Panc1 (cell line): ENCODE results near the gene IFNA5. TPM values are rescaled to one million over a fixed set of nuclear protein-coding genes. Genes with fewer than 3 reads are reported as not detected.
A peak's percentile ranks its signal among the peaks of the same experiment; 100 is the strongest.

Source experiments
- ATAC-seq: fragments of 200-7000 bp; cut with Tn5 transposase; 2 replicates; pipeline ENCODE4 v1.9.1; 2020; ENCODE audit warnings: mild to moderate bottlenecking, moderate library complexity
- BruUV-seq: library from RNA; stranded (reverse); fragments of 400-500 nt; replicated peaks from 2 replicates; lab custom pipeline; 2021; lab: Mats Ljungman, UMichigan
- CTCF ChIA-PET: fragments of 300-600 bp; sonication (Branson Sonifier 250); formaldehyde crosslinking; loops from one replicate; lab custom pipeline; 2022; ENCODE audit warnings: antibody characterized with exemption; lab: Charles Lee
- POLR2A ChIA-PET: fragments of 300-600 bp; sonication (Branson Sonifier 250); formaldehyde crosslinking; loops from one replicate; lab custom pipeline; 2022; ENCODE audit warnings: antibody characterized with exemption; lab: Charles Lee
- DNase-seq: peaks from one replicate; pipeline ENCODE4 v3.0.0-alpha.2; 2010; ENCODE audit warnings: low read depth, low spot score
- H3K27ac ChIP-seq: 2 replicates; pipeline ENCODE4 v1.5.1; 2011; ENCODE audit warnings: mild to moderate bottlenecking, low read length, inconsistent platforms
- H3K27me3 ChIP-seq: fragments of 200-500 bp; sonication (Bioruptor generic); 2 replicates; pipeline ENCODE4 v1.6.0; 2014; ENCODE audit warnings: low read length, inconsistent platforms; ENCODE audit not compliant: control insufficient read depth, insufficient read depth
- H3K36me3 ChIP-seq: fragments of 200-500 bp; sonication (Bioruptor generic); 2 replicates; pipeline ENCODE4 v1.5.1; 2014; ENCODE audit warnings: inconsistent platforms, mild to moderate bottlenecking, low read length, moderate library complexity; ENCODE audit not compliant: control insufficient read depth, insufficient read depth
- H3K4me1 ChIP-seq: 2 replicates; pipeline ENCODE4 v1.5.1; 2011; ENCODE audit warnings: inconsistent platforms, mild to moderate bottlenecking, low read length, moderate library complexity; ENCODE audit not compliant: control insufficient read depth, insufficient read depth
- H3K4me3 ChIP-seq, 2 experiments: 2 replicates each; pipeline ENCODE4 v1.5.1; 2011 to 2012; ENCODE audit warnings: low read depth in 2 of 2, low read length in 2 of 2, mild to moderate bottlenecking in 2 of 2, inconsistent platforms in 1 of 2, moderate library complexity in 1 of 2
- H3K9me3 ChIP-seq: fragments of 200-500 bp; sonication (Bioruptor generic); 2 replicates; pipeline ENCODE4 v1.5.1; 2014; ENCODE audit warnings: low read depth, mild to moderate bottlenecking, inconsistent platforms, low read length, moderate library complexity; ENCODE audit not compliant: control insufficient read depth, insufficient read depth
- POLR2AphosphoS5 ChIP-seq: IDR thresholded peaks from 2 replicates; pipeline ENCODE4 v1.6.1; 2012; ENCODE audit warnings: mild to moderate bottlenecking, low read depth, low read length, moderate library complexity
- SIN3A ChIP-seq: IDR thresholded peaks from 2 replicates; pipeline ENCODE4 v1.6.1; 2012; ENCODE audit warnings: low read depth, mild to moderate bottlenecking, low read length, moderate library complexity, borderline replicate concordance; ENCODE audit not compliant: insufficient read depth
- TCF7L2 ChIP-seq: IDR thresholded peaks from 2 replicates; pipeline ENCODE4 v1.6.1; 2011; ENCODE audit warnings: mild to moderate bottlenecking, low read depth, low read length, inconsistent platforms
- in situ Hi-C: cut with HindIII; loops from 2 replicates; pipeline ENCODE4 v1.10.0; 2016; ENCODE audit warnings: low sequenced_read_pairs, low pct_unique_long_range_greater_than_20kb
- intact Hi-C: fragments of 100-400 bp; cut with micrococcal nuclease; formaldehyde crosslinking; loops from one replicate; pipeline ENCODE4 v1.10.0; 2022; ENCODE audit not compliant: unreplicated experiment
- total RNA-seq: library from RNA; stranded (reverse); gene quantifications from one replicate; pipeline ENCODE4 v1.2.1, GENCODE V29; 2021; ENCODE audit not compliant: unreplicated experiment
- TF ChIP-seq, protein P1 (sequence below): fragments of 450-650 bp; IDR thresholded peaks from 2 replicates; pipeline ENCODE4 v1.5.1; 2017; ENCODE audit warnings: mild to moderate bottlenecking
- TF ChIP-seq, protein P2 (sequence below), 2 experiments: IDR thresholded peaks; 2 replicates each; pipeline ENCODE4 v1.6.1; 2011 to 2012; ENCODE audit warnings: low read depth in 2 of 2, control low read depth in 1 of 2, low read length in 1 of 2, mild to moderate bottlenecking in 1 of 2, moderate library complexity in 1 of 2; ENCODE audit not compliant: insufficient read depth in 1 of 2

IFNA5 gene
- total RNA-seq, 1 experiment from 2014 or later, result not detected

DNA sequence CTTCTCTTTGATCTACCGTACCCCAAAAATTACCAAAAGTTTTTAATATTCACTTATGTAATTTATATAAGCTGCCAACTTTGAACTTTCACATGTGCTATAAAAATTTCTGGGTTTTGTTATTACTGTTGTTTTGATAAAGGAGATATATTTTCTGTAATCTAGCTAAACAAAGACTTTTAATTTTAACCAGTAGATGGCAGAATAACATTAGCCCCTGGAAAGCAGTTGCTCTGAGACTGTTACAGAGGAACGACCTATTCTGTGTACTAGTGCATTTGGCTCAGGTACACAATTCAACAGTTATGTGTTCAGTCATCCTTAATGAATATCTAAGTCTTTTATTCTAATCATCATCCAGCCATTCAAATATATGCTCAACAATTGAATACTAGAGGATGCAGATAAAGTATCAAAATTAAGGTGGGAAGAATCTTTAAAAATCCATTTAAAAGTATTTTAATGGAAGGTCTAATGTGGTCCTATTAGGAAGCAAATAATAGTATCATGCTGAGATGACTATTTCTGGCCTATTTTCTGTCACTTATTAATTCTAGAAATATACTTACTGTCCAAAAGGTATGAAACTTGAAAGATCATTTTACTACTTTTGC is 21.5 kb upstream of the IFNA5 start:
- H3K4me1 ChIP-seq, result no peaks in the 10 kb centered on the region
- in situ Hi-C loops, result no loop called here
- H3K36me3 ChIP-seq, result no peaks in the 10 kb centered on the region
- ATAC-seq (no peak), DNase-seq (no peak)
- H3K27ac ChIP-seq, result no peak overlapping the region
- H3K27me3 ChIP-seq, result no peaks in the 10 kb centered on the region
- POLR2A ChIA-PET, result no interaction called here
- intact Hi-C loops, result loop anchor here (5.0 kb wide), 1 partner anchor 71 kb away; no protein-coding TSS in a partner anchor
- TF ChIP-seq POLR2AphosphoS5, result no peak
- TF ChIP-seq TCF7L2, result no peak
- TF ChIP-seq, protein P1, sequence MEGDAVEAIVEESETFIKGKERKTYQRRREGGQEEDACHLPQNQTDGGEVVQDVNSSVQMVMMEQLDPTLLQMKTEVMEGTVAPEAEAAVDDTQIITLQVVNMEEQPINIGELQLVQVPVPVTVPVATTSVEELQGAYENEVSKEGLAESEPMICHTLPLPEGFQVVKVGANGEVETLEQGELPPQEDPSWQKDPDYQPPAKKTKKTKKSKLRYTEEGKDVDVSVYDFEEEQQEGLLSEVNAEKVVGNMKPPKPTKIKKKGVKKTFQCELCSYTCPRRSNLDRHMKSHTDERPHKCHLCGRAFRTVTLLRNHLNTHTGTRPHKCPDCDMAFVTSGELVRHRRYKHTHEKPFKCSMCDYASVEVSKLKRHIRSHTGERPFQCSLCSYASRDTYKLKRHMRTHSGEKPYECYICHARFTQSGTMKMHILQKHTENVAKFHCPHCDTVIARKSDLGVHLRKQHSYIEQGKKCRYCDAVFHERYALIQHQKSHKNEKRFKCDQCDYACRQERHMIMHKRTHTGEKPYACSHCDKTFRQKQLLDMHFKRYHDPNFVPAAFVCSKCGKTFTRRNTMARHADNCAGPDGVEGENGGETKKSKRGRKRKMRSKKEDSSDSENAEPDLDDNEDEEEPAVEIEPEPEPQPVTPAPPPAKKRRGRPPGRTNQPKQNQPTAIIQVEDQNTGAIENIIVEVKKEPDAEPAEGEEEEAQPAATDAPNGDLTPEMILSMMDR, result peak; percentile 43; the same call in 1 of the 2 replicates
- TF ChIP-seq, protein P2, sequence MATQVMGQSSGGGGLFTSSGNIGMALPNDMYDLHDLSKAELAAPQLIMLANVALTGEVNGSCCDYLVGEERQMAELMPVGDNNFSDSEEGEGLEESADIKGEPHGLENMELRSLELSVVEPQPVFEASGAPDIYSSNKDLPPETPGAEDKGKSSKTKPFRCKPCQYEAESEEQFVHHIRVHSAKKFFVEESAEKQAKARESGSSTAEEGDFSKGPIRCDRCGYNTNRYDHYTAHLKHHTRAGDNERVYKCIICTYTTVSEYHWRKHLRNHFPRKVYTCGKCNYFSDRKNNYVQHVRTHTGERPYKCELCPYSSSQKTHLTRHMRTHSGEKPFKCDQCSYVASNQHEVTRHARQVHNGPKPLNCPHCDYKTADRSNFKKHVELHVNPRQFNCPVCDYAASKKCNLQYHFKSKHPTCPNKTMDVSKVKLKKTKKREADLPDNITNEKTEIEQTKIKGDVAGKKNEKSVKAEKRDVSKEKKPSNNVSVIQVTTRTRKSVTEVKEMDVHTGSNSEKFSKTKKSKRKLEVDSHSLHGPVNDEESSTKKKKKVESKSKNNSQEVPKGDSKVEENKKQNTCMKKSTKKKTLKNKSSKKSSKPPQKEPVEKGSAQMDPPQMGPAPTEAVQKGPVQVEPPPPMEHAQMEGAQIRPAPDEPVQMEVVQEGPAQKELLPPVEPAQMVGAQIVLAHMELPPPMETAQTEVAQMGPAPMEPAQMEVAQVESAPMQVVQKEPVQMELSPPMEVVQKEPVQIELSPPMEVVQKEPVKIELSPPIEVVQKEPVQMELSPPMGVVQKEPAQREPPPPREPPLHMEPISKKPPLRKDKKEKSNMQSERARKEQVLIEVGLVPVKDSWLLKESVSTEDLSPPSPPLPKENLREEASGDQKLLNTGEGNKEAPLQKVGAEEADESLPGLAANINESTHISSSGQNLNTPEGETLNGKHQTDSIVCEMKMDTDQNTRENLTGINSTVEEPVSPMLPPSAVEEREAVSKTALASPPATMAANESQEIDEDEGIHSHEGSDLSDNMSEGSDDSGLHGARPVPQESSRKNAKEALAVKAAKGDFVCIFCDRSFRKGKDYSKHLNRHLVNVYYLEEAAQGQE (IDR thresholded peaks at IDR 0.05; ENCODE audit: insufficient read depth in 1 of 2, low read depth in 2 of 2, low read length in 1 of 2), result no peak
- TF ChIP-seq SIN3A, result no peak
- H3K9me3 ChIP-seq, result no peaks in the 10 kb centered on the region
- no TSS peak for BruUV-seq
- no peak overlapping the region for H3K4me3 ChIP-seq
- CTCF ChIA-PET, result interaction anchor here (1.0 kb wide), 2 partner anchors 69 to 132 kb away, joined by 4 to 14 read pairs; no protein-coding TSS in a partner anchor

- CTCF ChIA-PET, result no interaction called here
Measured at GRCh38 chr9:21324047-21324446, 18.9 kb upstream of the IFNA5 start.

More at GRCh38 chr9:21324047-21324446, 18.9 kb upstream of the IFNA5 start:
- intact Hi-C loops (no loop called here), in situ Hi-C loops (no loop called here)
- POLR2A ChIA-PET, result no interaction called here
- no peak for ATAC-seq
- Histone ChIP-seq H3K36me3 (no peaks in the 10 kb centered on the region), H3K4me1 (no peaks in the 10 kb centered on the region), H3K27me3 (no peaks in the 10 kb centered on the region), H3K27ac (no peak overlapping the region), H3K9me3 (no peaks in the 10 kb centered on the region), H3K4me3 (no peak overlapping the region)
- no TSS peak for BruUV-seq
- no peak for DNase-seq
- TF ChIP-seq TCF7L2, result no peak
- TF ChIP-seq SIN3A, result no peak
- no peak for TF ChIP-seq POLR2AphosphoS5
- TF ChIP-seq, protein P2 (IDR thresholded peaks at IDR 0.05; ENCODE audit: insufficient read depth in 1 of 2, low read depth in 2 of 2, low read length in 1 of 2), result no peak
- TF ChIP-seq, protein P1, result no peak
